ENCODE measurements around the gene CXXC5.

CXXC5 gene

GRCh38 chr5:139638090-139638735, 9.9 kb upstream of the CXXC5 start:
- no peak for DNase-seq (ENCODE audit: low read depth in 3 of 3, low spot score in 1 of 3)

- no peak for DNase-seq (ENCODE audit: low read depth in 3 of 3, low spot score in 1 of 3)
Measured at GRCh38 chr5:139638736-139639618, 9.2 kb upstream of the CXXC5 start.

- no peak for DNase-seq (ENCODE audit: low read depth in 3 of 3, low spot score in 1 of 3)
Measured at GRCh38 chr5:139639619-139640380, 8.3 kb upstream of the CXXC5 start.

- no peak for DNase-seq (ENCODE audit: low read depth in 3 of 3, low spot score in 1 of 3)
Measured at GRCh38 chr5:139640421-139641115, 7.6 kb upstream of the CXXC5 start.

- no peak for DNase-seq (ENCODE audit: low read depth in 3 of 3, low spot score in 1 of 3)
Measured at GRCh38 chr5:139641116-139642080, 6.8 kb upstream of the CXXC5 start.

- DNase-seq (ENCODE audit: low read depth in 3 of 3, low spot score in 1 of 3): no peak
Measured at GRCh38 chr5:139642213-139642612, 5.9 kb upstream of the CXXC5 start.

- DNase-seq (ENCODE audit: low read depth in 3 of 3, low spot score in 1 of 3): no peak
Measured at GRCh38 chr5:139642891-139643871, 5.0 kb upstream of the CXXC5 start.

GRCh38 chr5:139644001-139644456, 4.1 kb upstream of the CXXC5 start:
- DNase-seq (ENCODE audit: low read depth in 3 of 3, low spot score in 1 of 3): no peak

- no peak for DNase-seq (ENCODE audit: low read depth in 3 of 3, low spot score in 1 of 3)
Measured at GRCh38 chr5:139644646-139645429, 3.3 kb upstream of the CXXC5 start.

GRCh38 chr5:139645430-139645871, 2.7 kb upstream of the CXXC5 start:
- DNase-seq (ENCODE audit: low read depth in 3 of 3, low spot score in 1 of 3): no peak

- DNase-seq (ENCODE audit: low read depth in 3 of 3, low spot score in 1 of 3): no peak
Measured at GRCh38 chr5:139646111-139646510, 2.0 kb upstream of the CXXC5 start.

- no peak for DNase-seq (ENCODE audit: low read depth in 3 of 3, low spot score in 1 of 3)
Measured at GRCh38 chr5:139646912-139647505, 1.1 kb upstream of the CXXC5 start.

GRCh38 chr5:139647506-139648204, 494 bp upstream of the CXXC5 start:
- DNase-seq (ENCODE audit: low read depth in 3 of 3, low spot score in 1 of 3): no peak

GRCh38 chr5:139649082-139649991, 1.2 kb downstream of the CXXC5 start:
- no peak for DNase-seq (ENCODE audit: low read depth in 3 of 3, low spot score in 1 of 3)

GRCh38 chr5:139650031-139650688, 2.0 kb downstream of the CXXC5 start:
- no peak for DNase-seq (ENCODE audit: low read depth in 3 of 3, low spot score in 1 of 3)
